Astrocyte (in vitro differentiated cells and primary cell): ENCODE measurements around the gene NET1.

Experiments
- CTCF ChIP-seq: IDR thresholded peaks from 2 replicates; pipeline ENCODE4 v1.5.1; 2011; ENCODE audit warnings: low read depth, mild to moderate bottlenecking, inconsistent platforms, low read length, moderate library complexity; ENCODE audit not compliant: insufficient read depth
- EZH2 ChIP-seq: IDR thresholded peaks from 2 replicates; pipeline ENCODE4 v1.6.1; 2012; ENCODE audit warnings: mild to moderate bottlenecking, low read length, inconsistent platforms; ENCODE audit not compliant: insufficient read depth

GRCh38 chr10:5458949-5459747, 46.8 kb downstream of the NET1 start:
- TF ChIP-seq CTCF (no peak), EZH2 (no peak)
